A172 (cell line): ENCODE measurements around the gene NSUN4. TPM values are rescaled to one million over a fixed set of nuclear protein-coding genes. Genes with fewer than 3 reads are reported as not detected.
"Not testable (repeated sequence)": the region's sequence is repeated elsewhere in the genome, so short reads cannot be mapped to it uniquely, and the experiment has no call there.

ENCODE experiments used
- DNase-seq: peaks from one replicate; pipeline ENCODE4 v3.0.0-alpha.2; 2015; ENCODE audit warnings: low spot score
- total RNA-seq: library from RNA; depleted of rRNA; stranded (reverse); fragments of >200 nt; shearing (Covaris generic); gene quantifications from 2 replicates; pipeline ENCODE4 v1.2.3, GENCODE V29; 2014

The NSUN4 gene
- total RNA-seq, 1 experiment from 2014 or later = 7.1 TPM

- not testable (repeated sequence) for DNase-seq
These were observed 15.1 kb upstream of the NSUN4 start for GRCh38 chr1:46325285-46326076.

DNA sequence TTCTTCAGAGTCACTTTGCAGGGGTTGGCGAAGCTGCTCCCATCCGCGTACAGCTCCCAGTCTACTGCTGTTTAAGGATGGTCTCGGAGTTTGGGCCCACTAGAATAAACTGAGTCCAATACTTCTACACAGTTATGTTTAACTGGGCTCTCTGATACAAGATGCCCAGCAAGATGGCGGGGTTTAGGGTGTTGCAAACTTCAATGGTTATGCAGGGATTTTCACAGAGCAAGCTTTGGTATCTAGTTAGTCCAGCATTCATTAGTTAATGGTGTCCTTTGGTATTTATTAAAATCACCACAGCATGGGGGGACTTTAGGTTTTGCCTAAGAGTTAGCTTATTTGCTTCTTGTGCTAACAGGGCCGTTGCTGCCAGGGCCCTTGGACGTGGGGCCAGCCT, 12.4 kb upstream of the NSUN4 start:
- not testable (repeated sequence) for DNase-seq

- not testable (repeated sequence) for DNase-seq
These were observed 10.8 kb upstream of the NSUN4 start for GRCh38 chr1:46329807-46330206.

DNA sequence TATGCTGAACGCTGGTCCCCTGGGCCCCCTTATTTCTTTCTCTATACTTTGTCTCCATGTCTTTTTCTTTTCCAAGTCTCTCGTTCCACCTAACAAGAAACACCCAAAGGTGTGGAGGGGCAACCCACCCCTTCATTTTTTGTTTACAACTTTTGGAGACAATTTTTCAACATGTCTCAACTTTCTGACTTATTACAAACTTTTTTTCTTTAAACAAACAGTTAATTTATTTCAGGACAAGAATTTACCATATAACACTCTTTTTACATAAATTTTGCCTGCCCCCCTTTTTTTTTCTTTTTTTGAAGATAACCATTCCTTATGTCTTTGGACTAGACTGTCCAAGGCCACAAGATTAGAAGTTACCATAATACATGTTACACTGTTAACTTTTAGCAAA, 10.2 kb upstream of the NSUN4 start:
- DNase-seq = not testable (repeated sequence)

- DNase-seq = not testable (repeated sequence)
These were observed 8.6 kb upstream of the NSUN4 start for GRCh38 chr1:46331786-46332540.

- DNase-seq = peak; percentile 47
These were observed 7.1 kb upstream of the NSUN4 start for GRCh38 chr1:46333300-46334029.

DNA sequence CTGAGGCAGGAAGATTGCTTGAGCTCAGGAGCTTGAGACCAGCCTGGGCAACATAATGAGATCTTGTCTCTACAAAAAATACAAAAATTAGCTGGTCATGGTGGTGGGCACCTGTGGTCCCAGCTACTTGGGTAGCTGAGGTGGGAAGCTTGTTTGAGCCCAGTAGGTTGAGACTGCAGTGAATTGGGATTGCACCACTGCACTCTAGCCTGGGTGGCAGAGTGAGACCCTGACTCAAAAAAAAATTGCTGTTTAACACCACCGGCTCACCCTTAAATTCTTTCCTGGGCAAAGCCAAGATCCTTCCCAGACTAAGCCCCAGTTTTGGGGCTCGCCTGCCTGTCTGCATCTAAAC, 6.6 kb upstream of the NSUN4 start:
- DNase-seq = no peak

DNA sequence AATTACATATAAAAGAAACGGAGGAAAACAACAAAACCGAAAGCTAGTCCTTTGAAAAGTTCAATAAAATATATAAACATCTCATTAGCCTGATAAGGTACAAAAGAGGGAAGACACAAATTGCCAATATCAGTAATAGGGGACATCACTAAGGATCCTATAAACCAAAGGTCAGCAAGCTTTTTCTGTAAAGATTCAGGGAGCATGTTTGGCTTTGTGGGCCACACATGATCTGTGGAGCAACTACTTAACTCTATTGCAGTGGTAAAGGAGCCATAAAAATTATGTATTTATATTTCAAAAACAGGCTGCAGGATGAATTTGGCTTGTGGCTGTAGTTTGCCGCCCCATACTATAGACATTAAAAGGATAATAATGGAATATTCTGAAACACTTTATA, 5.5 kb upstream of the NSUN4 start:
- no peak for DNase-seq

GRCh38 chr1:46337409-46337808, 3.2 kb upstream of the NSUN4 start:
- not testable (repeated sequence) for DNase-seq

DNA sequence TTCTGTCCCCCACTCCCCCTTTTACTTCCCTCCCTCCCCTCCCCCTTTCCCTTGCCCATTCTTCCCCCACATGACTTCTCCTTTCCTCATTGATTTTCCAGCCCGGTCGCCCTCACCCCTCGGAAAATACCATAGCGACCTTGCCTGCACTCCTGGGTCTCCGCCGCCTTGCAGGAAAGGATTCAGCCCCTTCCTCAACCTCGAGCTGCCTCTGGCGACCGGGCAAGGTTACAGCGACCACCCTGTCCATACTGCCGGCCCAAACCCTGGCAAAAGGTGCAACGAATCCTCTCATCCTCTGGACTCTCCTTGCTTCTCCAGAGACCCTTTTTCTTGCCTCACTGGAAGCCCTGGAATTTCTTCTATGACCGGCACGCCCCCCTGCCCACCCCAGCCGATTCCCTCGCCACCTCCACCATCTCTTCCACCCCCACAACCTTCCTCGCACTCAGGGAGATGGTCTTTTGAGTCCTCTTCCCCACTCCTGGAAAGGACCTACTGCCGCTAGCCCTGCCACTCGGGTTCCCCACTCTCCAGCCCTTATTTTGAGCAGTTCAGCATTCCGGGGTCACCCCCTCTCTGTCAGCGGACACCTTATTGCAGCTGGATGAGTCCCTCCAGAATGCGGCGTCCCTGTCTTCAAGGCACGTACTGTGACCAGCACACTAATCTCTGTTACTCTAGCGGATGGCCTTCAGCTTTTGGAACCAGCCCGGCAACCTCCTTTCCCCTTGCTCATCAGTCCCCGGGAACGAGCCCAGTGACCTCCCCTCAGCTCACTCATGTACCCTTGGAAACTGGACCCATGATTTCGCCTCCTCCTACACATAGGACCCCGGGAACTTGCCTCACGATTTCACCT, 846 bp downstream of the NSUN4 start:
- DNase-seq = no peak

GRCh38 chr1:46342084-46342656, 1.6 kb downstream of the NSUN4 start:
- DNase-seq = peak; percentile 52

- no peak for DNase-seq
These were observed 2.2 kb downstream of the NSUN4 start for GRCh38 chr1:46342677-46343350.

DNA sequence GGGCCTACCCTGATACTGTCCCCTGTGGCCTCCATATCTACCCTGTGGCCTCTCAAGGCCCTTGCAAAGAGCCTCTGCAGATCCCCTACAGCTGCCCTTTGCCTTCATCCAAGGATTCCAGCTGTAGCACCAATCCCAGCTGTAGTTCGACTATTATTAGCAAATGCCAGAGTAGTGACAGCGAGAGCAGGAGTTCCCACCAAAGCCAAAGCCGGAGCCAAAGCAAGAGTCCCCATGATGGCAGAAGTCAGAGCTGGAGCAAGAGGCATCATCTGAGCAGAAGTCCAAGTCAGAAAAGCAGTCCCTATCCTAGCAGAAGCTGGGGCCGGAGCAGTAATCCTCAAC, 2.7 kb downstream of the NSUN4 start:
- no peak for DNase-seq

GRCh38 chr1:46343705-46344104, 3.1 kb downstream of the NSUN4 start:
- no peak for DNase-seq

DNA sequence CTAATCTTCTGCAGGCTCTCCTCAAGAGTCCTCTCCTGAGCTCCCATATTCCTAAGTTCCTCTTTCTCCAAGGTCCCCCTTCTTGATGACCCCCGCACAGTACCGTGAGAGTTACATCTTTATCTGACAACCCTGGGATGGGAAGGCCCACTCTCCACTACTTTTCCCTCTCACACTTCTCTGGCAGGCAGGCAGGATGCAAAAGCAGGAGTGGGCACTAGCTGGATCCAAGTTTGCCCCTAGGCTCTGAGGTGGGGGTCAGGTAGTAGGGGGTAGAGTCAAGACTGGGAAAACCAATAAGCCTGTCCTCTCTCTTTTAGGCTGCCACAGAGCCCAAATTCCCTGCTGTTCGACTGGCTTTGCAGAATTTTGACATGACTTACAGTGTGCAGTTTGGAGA, 3.9 kb downstream of the NSUN4 start:
- DNase-seq = no peak

GRCh38 chr1:46345281-46345680, 4.7 kb downstream of the NSUN4 start:
- no peak for DNase-seq

GRCh38 chr1:46352363-46352762, 11.8 kb downstream of the NSUN4 start:
- no peak for DNase-seq

DNA sequence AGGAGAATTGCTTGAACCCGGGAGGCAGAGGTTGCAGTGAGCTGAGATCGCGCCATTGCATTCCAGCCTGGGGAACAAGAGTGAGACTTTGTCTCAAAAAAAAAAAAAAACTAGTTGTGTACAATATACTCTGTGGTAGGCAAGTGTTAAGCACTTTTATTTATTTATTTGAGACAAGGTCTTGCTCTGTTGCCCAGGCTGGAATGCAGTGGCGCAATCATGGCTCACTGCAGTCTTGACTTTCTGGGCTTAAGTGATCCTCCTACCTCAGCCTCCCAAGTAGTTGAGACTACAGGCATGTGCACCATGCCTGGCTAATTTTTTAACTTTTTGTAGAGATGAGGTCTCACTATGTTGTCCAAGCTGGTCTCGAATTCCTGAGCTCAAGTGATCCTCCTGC, 15.3 kb downstream of the NSUN4 start:
- not testable (repeated sequence) for DNase-seq

- no peak for DNase-seq
These were observed 21.6 kb downstream of the NSUN4 start for GRCh38 chr1:46362158-46362557.

DNA sequence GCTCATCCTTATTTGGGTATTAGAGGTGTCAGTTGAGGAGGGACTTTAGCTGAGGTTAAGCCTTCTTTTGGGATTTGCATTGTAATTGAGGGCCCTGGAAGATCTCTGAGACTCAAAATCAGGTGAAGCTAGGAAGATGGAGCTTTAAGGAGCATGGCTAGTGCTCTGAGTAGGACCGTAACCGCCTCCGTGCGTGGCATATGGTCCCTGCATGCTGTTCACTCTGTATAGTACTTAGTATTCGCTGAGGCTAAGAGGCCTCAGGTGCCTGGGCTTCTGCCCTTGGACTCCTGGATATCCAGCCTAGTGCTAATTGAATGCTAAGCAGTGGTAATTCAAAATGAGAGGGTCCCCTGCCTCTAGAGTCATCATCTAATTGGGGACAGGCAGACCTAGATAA, 22.5 kb downstream of the NSUN4 start:
- no peak for DNase-seq

DNA sequence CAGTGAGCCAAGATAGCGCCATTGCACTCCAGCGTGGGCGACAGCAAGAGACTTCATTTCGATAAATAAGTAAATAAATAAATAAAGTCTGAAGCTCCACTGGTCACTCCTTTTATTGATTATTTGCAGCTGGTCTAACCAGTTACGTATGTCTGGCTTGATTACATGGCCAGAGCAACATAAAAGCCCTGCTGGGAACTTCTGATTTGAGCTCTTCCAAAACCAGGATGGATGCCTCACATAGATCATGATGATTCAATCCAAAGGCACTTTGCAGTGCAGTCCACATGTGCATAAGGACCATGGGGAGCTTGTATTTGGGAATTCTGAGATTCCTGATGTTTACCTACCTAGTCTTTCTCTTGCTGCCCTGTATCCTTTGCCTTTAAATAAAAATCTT, 24.0 kb downstream of the NSUN4 start:
- no peak for DNase-seq
